ENCODE measurements around the gene HOXC12.

DNA sequence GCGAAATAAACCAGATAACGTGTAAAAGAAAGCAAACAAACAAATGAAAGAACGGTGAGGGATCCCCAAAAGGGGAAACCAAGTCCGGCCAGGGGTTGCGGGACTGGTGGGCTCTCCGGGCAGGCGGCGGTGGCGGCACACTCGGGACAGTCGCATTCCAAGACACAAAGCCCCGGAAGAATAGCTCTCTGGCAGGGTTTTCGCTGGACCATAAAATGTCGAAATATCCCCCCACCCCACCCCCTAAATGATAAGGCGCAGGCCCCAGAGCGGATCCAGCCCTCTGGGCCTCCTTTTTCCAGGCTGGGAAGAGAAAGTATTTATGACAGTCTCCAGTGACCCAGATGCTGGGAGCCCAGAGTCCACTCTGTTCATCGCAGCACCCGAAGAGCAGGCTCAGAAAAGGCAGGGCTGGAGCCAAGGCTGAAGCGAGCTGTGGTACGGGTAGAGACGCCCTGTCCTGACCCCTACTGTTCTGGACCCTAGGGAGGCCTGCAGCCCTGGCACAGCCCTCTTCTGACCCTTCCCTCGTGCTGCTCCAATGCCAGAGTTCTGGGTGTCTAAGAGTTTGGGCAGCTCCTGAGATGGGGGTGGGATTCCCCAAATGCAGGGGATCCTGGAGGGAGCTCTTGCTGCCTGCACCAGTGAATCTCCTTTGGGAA is 52.0 kb downstream of the HOXC12 start:
- TF ChIP-seq CTCF (IDR thresholded peaks at IDR 0.05; ENCODE audit: low read depth, low read length) (no peak), EZH2phosphoT487 (IDR thresholded peaks at IDR 0.05; ENCODE audit: low read depth) (no peak)

Data from OCI-LY3 (cell line).